ENCODE measurements around the gene CWF19L2. TPM values are rescaled to one million over a fixed set of nuclear protein-coding genes. Genes with fewer than 3 reads are reported as not detected.
"Not testable (repeated sequence)": the region's sequence is repeated elsewhere in the genome, so short reads cannot be mapped to it uniquely, and the experiment has no call there.

CWF19L2 gene
- total RNA-seq, 1 donor from 2014 or later: 9.0 TPM

DNA sequence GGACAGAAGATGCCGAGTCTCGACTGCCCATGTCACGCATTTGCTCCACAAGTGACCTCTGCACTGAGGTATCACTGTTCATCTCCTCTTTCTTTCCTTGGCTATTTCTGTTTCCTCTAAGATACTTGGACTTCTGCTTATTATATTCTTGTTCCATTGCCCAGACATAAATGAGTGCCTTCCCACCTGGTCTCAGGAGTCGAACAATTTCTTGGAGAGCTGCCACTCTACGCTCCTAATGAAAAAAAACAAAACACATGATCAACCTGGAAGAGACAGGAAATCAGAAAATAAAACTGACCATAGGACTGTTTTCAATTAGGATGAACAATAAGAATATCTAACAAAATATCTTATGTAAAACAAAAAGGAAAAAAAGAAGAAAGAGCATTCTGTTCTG lies 47.4 kb upstream of the CWF19L2 start:
- no peaks in the 10 kb centered on the region for H3K4me1 ChIP-seq (ENCODE audit: insufficient read depth, low read length)
- no peaks in the 10 kb centered on the region for H3K79me2 ChIP-seq (ENCODE audit: insufficient read depth, low read length)
- H3K36me3 ChIP-seq (ENCODE audit: insufficient read depth, low read length): peaks cover 13% of the 10 kb centered on the region
- FAIRE-seq (no peak), DNase-seq (ENCODE audit: low read depth) (no peak)
- no peaks in the 10 kb centered on the region for H3K27me3 ChIP-seq (ENCODE audit: insufficient read depth, low read length)
- H4K20me1 ChIP-seq (ENCODE audit: insufficient read depth, low read length): no peaks in the 10 kb centered on the region
- no peak overlapping the region for H3K4me3 Mint-ChIP-seq (ENCODE audit: unreplicated experiment)
- peaks cover 2% of the 10 kb centered on the region for H3K4me1 Mint-ChIP-seq (ENCODE audit: low read depth, unreplicated experiment)
- H3K9me3 ChIP-seq (ENCODE audit: insufficient read depth, low read depth, low read length): no peaks in the 10 kb centered on the region
- H2AFZ ChIP-seq (ENCODE audit: low read depth, low read length): no peak overlapping the region
- peaks cover 7% of the 10 kb centered on the region for H3K9me3 Mint-ChIP-seq (ENCODE audit: unreplicated experiment)
- H3K9ac ChIP-seq (ENCODE audit: low read length): no peak overlapping the region
- peaks cover 17% of the 10 kb centered on the region for H3K36me3 Mint-ChIP-seq (ENCODE audit: low read depth, unreplicated experiment)
- no peak overlapping the region for H3K27ac ChIP-seq (ENCODE audit: low read depth, low read length)
- H3K27me3 Mint-ChIP-seq (ENCODE audit: low read depth, unreplicated experiment): no peaks in the 10 kb centered on the region
- no peak overlapping the region for H3K4me3 ChIP-seq (ENCODE audit: insufficient read depth, low read depth, low read length)
- TF ChIP-seq EZH2 (IDR thresholded peaks at IDR 0.05; ENCODE audit: insufficient read depth, low read length): no peak
- TF ChIP-seq, protein P1, sequence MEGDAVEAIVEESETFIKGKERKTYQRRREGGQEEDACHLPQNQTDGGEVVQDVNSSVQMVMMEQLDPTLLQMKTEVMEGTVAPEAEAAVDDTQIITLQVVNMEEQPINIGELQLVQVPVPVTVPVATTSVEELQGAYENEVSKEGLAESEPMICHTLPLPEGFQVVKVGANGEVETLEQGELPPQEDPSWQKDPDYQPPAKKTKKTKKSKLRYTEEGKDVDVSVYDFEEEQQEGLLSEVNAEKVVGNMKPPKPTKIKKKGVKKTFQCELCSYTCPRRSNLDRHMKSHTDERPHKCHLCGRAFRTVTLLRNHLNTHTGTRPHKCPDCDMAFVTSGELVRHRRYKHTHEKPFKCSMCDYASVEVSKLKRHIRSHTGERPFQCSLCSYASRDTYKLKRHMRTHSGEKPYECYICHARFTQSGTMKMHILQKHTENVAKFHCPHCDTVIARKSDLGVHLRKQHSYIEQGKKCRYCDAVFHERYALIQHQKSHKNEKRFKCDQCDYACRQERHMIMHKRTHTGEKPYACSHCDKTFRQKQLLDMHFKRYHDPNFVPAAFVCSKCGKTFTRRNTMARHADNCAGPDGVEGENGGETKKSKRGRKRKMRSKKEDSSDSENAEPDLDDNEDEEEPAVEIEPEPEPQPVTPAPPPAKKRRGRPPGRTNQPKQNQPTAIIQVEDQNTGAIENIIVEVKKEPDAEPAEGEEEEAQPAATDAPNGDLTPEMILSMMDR (IDR thresholded peaks at IDR 0.05; ENCODE audit: insufficient read depth, low read depth, low read length): no peak
- no peak overlapping the region for H3K27ac Mint-ChIP-seq (ENCODE audit: unreplicated experiment)
- H3K4me2 ChIP-seq (ENCODE audit: low read length): no peak overlapping the region

DNA sequence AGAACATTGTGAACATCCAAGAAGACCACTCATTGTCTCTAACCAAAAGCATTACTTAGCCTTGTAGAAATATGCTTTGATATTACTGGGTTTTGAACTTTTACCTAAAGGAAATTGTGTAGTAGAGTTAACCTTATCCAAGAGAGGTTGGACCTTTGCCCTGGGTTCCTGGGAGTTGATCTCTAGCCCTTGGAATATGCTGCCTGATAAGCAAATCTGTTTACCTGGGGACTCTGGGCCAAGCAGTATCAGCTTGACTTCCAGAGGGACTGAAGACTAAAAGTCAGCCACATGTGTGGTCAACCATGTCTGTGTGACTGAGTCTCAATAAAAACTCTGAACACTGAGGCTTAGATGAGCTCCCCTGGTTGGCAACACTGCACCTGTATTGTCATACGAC lies 44.1 kb upstream of the CWF19L2 start:
- no peak for TF ChIP-seq EZH2 (IDR thresholded peaks at IDR 0.05; ENCODE audit: insufficient read depth, low read length)
- TF ChIP-seq, protein P1 (IDR thresholded peaks at IDR 0.05; ENCODE audit: insufficient read depth, low read depth, low read length): no peak
- Histone ChIP-seq H3K27me3 (ENCODE audit: insufficient read depth, low read length) (no peaks in the 10 kb centered on the region), H3K4me3 (ENCODE audit: insufficient read depth, low read depth, low read length) (no peak overlapping the region), H3K27ac (ENCODE audit: low read depth, low read length) (no peak overlapping the region), H3K36me3 (ENCODE audit: insufficient read depth, low read length) (peaks cover 9% of the 10 kb centered on the region), H3K79me2 (ENCODE audit: insufficient read depth, low read length) (no peaks in the 10 kb centered on the region), H3K4me1 (ENCODE audit: insufficient read depth, low read length) (no peaks in the 10 kb centered on the region), H3K9ac (ENCODE audit: low read length) (no peak overlapping the region), H4K20me1 (ENCODE audit: insufficient read depth, low read length) (no peaks in the 10 kb centered on the region), H3K9me3 (ENCODE audit: insufficient read depth, low read depth, low read length) (no peaks in the 10 kb centered on the region), H2AFZ (ENCODE audit: low read depth, low read length) (no peak overlapping the region), H3K4me2 (ENCODE audit: low read length) (no peak overlapping the region)
- no peak overlapping the region for H3K27ac Mint-ChIP-seq (ENCODE audit: unreplicated experiment)
- DNase-seq (ENCODE audit: low read depth) (no peak), FAIRE-seq (no peak)
- no peaks in the 10 kb centered on the region for H3K27me3 Mint-ChIP-seq (ENCODE audit: low read depth, unreplicated experiment)
- H3K4me3 Mint-ChIP-seq (ENCODE audit: unreplicated experiment): no peak overlapping the region
- H3K36me3 Mint-ChIP-seq (ENCODE audit: low read depth, unreplicated experiment): peaks cover 17% of the 10 kb centered on the region
- H3K4me1 Mint-ChIP-seq (ENCODE audit: low read depth, unreplicated experiment): peaks cover 2% of the 10 kb centered on the region
- H3K9me3 Mint-ChIP-seq (ENCODE audit: unreplicated experiment): peaks cover 7% of the 10 kb centered on the region

DNA sequence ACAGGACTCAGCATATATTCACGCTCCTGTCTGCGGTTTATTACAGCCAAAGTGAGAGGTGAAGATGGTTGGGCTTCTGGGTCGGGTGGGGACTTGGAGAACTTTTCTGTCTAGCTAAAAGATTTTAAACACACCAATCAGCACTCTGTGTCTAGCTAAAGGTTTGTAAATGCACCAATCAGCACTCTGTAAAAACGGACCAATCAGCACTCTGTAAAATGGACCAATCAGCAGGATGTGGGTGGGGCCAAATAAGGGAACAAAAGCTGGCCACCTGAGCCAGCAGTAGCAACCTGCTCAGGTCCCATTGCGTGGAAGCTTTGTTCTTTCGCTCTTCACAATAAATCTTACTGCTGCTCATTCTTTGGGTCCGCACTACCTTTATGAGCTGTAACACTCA lies 39.7 kb upstream of the CWF19L2 start:
- not testable (repeated sequence) for H3K4me3 ChIP-seq (ENCODE audit: insufficient read depth, low read depth, low read length); H3K27me3 Mint-ChIP-seq (ENCODE audit: low read depth, unreplicated experiment); FAIRE-seq

More for the DNA sequence above, 39.7 kb upstream of the CWF19L2 start:
- H3K9me3 ChIP-seq (ENCODE audit: insufficient read depth, low read depth, low read length); H3K36me3 ChIP-seq (ENCODE audit: insufficient read depth, low read length); H3K4me2 ChIP-seq (ENCODE audit: low read length); H4K20me1 ChIP-seq (ENCODE audit: insufficient read depth, low read length); H3K27ac ChIP-seq (ENCODE audit: low read depth, low read length); H3K27me3 ChIP-seq (ENCODE audit: insufficient read depth, low read length); H3K9me3 Mint-ChIP-seq (ENCODE audit: unreplicated experiment); H3K36me3 Mint-ChIP-seq (ENCODE audit: low read depth, unreplicated experiment); H3K4me1 ChIP-seq (ENCODE audit: insufficient read depth, low read length); H3K9ac ChIP-seq (ENCODE audit: low read length); H3K79me2 ChIP-seq (ENCODE audit: insufficient read depth, low read length); H2AFZ ChIP-seq (ENCODE audit: low read depth, low read length); DNase-seq (ENCODE audit: low read depth); H3K4me3 Mint-ChIP-seq (ENCODE audit: unreplicated experiment); H3K27ac Mint-ChIP-seq (ENCODE audit: unreplicated experiment): not testable (repeated sequence)
- H3K4me1 Mint-ChIP-seq (ENCODE audit: low read depth, unreplicated experiment): peaks cover 11% of the 10 kb centered on the region

Data from astrocyte (in vitro differentiated cells and primary cell).